CD4-positive, alpha-beta T cell (primary cell): Measurements from ENCODE around the gene ALK. TPM values are rescaled to one million over a fixed set of nuclear protein-coding genes. Genes with fewer than 3 reads are reported as not detected.

Experiments
- ATAC-seq: fragments of 200-7000 bp; cut with Tn5 transposase; one replicate; pipeline ENCODE4 v1.10.0; 2022; ENCODE audit warnings: mild to moderate bottlenecking; ENCODE audit not compliant: poor library complexity
- CTCF ChIA-PET: fragments of 350-600 bp; sonication (Branson Sonifier 250); formaldehyde crosslinking; loops from one replicate; lab custom pipeline; 2021; ENCODE audit warnings: antibody characterized with exemption, inconsistent platforms; lab: Charles Lee
- POLR2A ChIA-PET: fragments of 350-600 bp; sonication (Branson Sonifier 250); formaldehyde crosslinking; loops from one replicate; lab custom pipeline; 2021; ENCODE audit warnings: antibody characterized with exemption, inconsistent platforms; lab: Charles Lee
- DNase-seq, 14 experiments: peaks; one replicate each; pipeline ENCODE4 v3.0.0-alpha.2; 2013 to 2020; ENCODE audit warnings: mixed read lengths in 2 of 14
- H3K27ac ChIP-seq, 2 donors: one replicate each; pipeline versions ENCODE4 v1.5.1 to v1.7.0; 2013; ENCODE audit warnings: low read length in 2 of 2, low read depth in 1 of 2, mild to moderate bottlenecking in 1 of 2
- H3K27me3 ChIP-seq, 2 experiments: 1 replicate in 1 of 2; 2 replicates in 1 of 2; pipeline versions ENCODE4 v1.6.1 to v1.7.0; 2013; ENCODE audit warnings: low read length in 2 of 2, control low read depth in 1 of 2, mild to moderate bottlenecking in 1 of 2, moderate library complexity in 1 of 2; ENCODE audit not compliant: insufficient read depth in 2 of 2, control insufficient read depth in 1 of 2
- H3K36me3 ChIP-seq: one replicate; pipeline ENCODE4 v1.6.1; 2013; ENCODE audit warnings: low read length, control low read depth; ENCODE audit not compliant: insufficient read depth
- H3K4me1 ChIP-seq: one replicate; pipeline ENCODE4 v1.6.1; 2013; ENCODE audit warnings: low read length, control low read depth; ENCODE audit not compliant: insufficient read depth
- H3K4me3 ChIP-seq: one replicate; pipeline ENCODE4 v1.5.1; 2013; ENCODE audit warnings: mild to moderate bottlenecking, low read length, moderate library complexity
- H3K9me3 ChIP-seq, 2 experiments: 1 replicate in 1 of 2; 2 replicates in 1 of 2; pipeline versions ENCODE4 v1.6.1 to v1.7.0; 2013; ENCODE audit warnings: low read length in 2 of 2, mild to moderate bottlenecking in 2 of 2, control low read depth in 1 of 2, moderate library complexity in 1 of 2; ENCODE audit not compliant: control insufficient read depth in 1 of 2, insufficient read depth in 1 of 2
- H3K27ac Mint-ChIP-seq: one replicate; pipeline ENCODE4 v1.8.0; 2020; ENCODE audit warnings: mixed read lengths
- H3K27me3 Mint-ChIP-seq: one replicate; pipeline ENCODE4 v1.8.0; 2021; ENCODE audit warnings: mixed read lengths
- H3K36me3 Mint-ChIP-seq: one replicate; pipeline ENCODE4 v1.8.0; 2021; ENCODE audit warnings: low read depth, mixed read lengths
- H3K4me1 Mint-ChIP-seq: one replicate; pipeline ENCODE4 v1.8.0; 2021; ENCODE audit warnings: low read depth, mixed read lengths
- H3K4me3 Mint-ChIP-seq: one replicate; pipeline ENCODE4 v1.8.0; 2020; ENCODE audit warnings: mild to moderate bottlenecking, mixed read lengths
- H3K9me3 Mint-ChIP-seq: one replicate; pipeline ENCODE4 v1.8.0; 2020; ENCODE audit warnings: mixed read lengths
- CTCF ChIP-seq: fragments of 200-600 bp; IDR thresholded peaks from one replicate; pipeline ENCODE4 v1.8.0; 2022; ENCODE audit warnings: antibody characterized with exemption, mild to moderate bottlenecking
- intact Hi-C, 2 experiments: fragments of 100-400 bp; cut with DNase I in 1 of 2; cut with micrococcal nuclease in 1 of 2; formaldehyde crosslinking; loops; one replicate each; pipeline versions ENCODE4 v1.15.1 to v1.9.0; 2023 to 2025; cut with DNase I, micrococcal nuclease
- total RNA-seq, 174 experiments: library from RNA in 2 of 174; stranded (reverse) in 2 of 174; gene quantifications; one replicate each; pipeline ENCODE4 v1.2.3 and lab custom pipeline; 2021 to 2026

The ALK gene
- total RNA-seq, 2 experiments from 2014 or later: not detected

GRCh38 chr2:29558097-29558496, 363.3 kb downstream of the ALK start:
- ChIA-PET POLR2A (no interaction called here), CTCF (no interaction called here)
- no peak for DNase-seq
- no peak for TF ChIP-seq CTCF
- H3K4me1 Mint-ChIP-seq: no peaks in the 10 kb centered on the region
- ATAC-seq: no peak
- no peak overlapping the region for H3K4me3 Mint-ChIP-seq
- no peak overlapping the region for H3K27ac Mint-ChIP-seq
- no peaks in the 10 kb centered on the region for H3K36me3 Mint-ChIP-seq
- Histone ChIP-seq H3K27me3 (peaks cover 4% of the 10 kb centered on the region in 2 experiments), H3K27ac (no peak overlapping the region), H3K4me3 (no peak overlapping the region), H3K4me1 (no peaks in the 10 kb centered on the region), H3K9me3 (no peaks in the 10 kb centered on the region), H3K36me3 (no peaks in the 10 kb centered on the region)
- intact Hi-C loops: no loop called here
- peaks cover 45% of the 10 kb centered on the region for H3K27me3 Mint-ChIP-seq
- H3K9me3 Mint-ChIP-seq: no peaks in the 10 kb centered on the region

GRCh38 chr2:29557268-29557667, 364.1 kb downstream of the ALK start:
- ChIA-PET POLR2A (no interaction called here), CTCF (no interaction called here)

GRCh38 chr2:29549069-29549380, 372.4 kb downstream of the ALK start:
- DNase-seq (no peak), ATAC-seq (no peak)
- POLR2A ChIA-PET: no interaction called here
- H3K4me3 Mint-ChIP-seq: no peak overlapping the region
- Histone ChIP-seq H3K4me1 (no peaks in the 10 kb centered on the region), H3K36me3 (no peaks in the 10 kb centered on the region), H3K4me3 (no peak overlapping the region), H3K9me3 (no peaks in the 10 kb centered on the region), H3K27ac (no peak overlapping the region), H3K27me3 (peaks cover 0 to 10% of the 10 kb centered on the region in 2 experiments)
- no peak for TF ChIP-seq CTCF
- H3K4me1 Mint-ChIP-seq: no peaks in the 10 kb centered on the region
- H3K27ac Mint-ChIP-seq: no peak overlapping the region
- no peaks in the 10 kb centered on the region for H3K36me3 Mint-ChIP-seq
- H3K27me3 Mint-ChIP-seq: peaks cover 28% of the 10 kb centered on the region
- no peaks in the 10 kb centered on the region for H3K9me3 Mint-ChIP-seq
- CTCF ChIA-PET: no interaction called here
- intact Hi-C loops: no loop called here

More at GRCh38 chr2:29557268-29557667, 364.1 kb downstream of the ALK start:
- DNase-seq (no peak), ATAC-seq (no peak)
- H3K36me3 ChIP-seq: no peaks in the 10 kb centered on the region
- no peaks in the 10 kb centered on the region for H3K4me1 ChIP-seq
- no peaks in the 10 kb centered on the region for H3K9me3 ChIP-seq
- Mint-ChIP-seq H3K4me3 (no peak overlapping the region), H3K4me1 (no peaks in the 10 kb centered on the region), H3K27ac (no peak overlapping the region), H3K9me3 (no peaks in the 10 kb centered on the region), H3K27me3 (peaks cover 43% of the 10 kb centered on the region), H3K36me3 (no peaks in the 10 kb centered on the region)
- no peak for TF ChIP-seq CTCF
- H3K27ac ChIP-seq: no peak overlapping the region
- H3K4me3 ChIP-seq: no peak overlapping the region
- intact Hi-C loops: no loop called here
- H3K27me3 ChIP-seq: peaks cover 4% of the 10 kb centered on the region in 2 experiments
